Endothelial cell of hepatic sinusoid (primary cell): ENCODE results near the gene C6orf62.
"Not testable (repeated sequence)": the region's sequence is repeated elsewhere in the genome, so short reads cannot be mapped to it uniquely, and the experiment has no call there.

Experiments
- in situ Hi-C: cut with HindIII; loops from 2 replicates; pipeline ENCODE4 v1.10.0; 2017; ENCODE audit warnings: low sequenced_read_pairs

The C6orf62 gene

GRCh38 chr6:24668997-24669361 lies 50.0 kb downstream of the C6orf62 start:
- in situ Hi-C loops, result no loop called here

- in situ Hi-C loops, result not testable (repeated sequence)
Measured at GRCh38 chr6:24668066-24668996, 50.6 kb downstream of the C6orf62 start.

GRCh38 chr6:24667378-24667803 lies 51.6 kb downstream of the C6orf62 start:
- in situ Hi-C loops, result no loop called here

- in situ Hi-C loops, result no loop called here
Measured at GRCh38 chr6:24666641-24667377, 52.1 kb downstream of the C6orf62 start, which contains the start of the genes ACOT13 and TDP2. ACOT13 (plus strand) TSS chr6:24667077; CDS start chr6:24667264, 187 bp downstream. TDP2 (minus strand) TSS chr6:24666899; CDS start chr6:24666862, 37 bp downstream.

GRCh38 chr6:24666097-24666640 lies 52.8 kb downstream of the C6orf62 start:
- in situ Hi-C loops, result no loop called here

- in situ Hi-C loops, result no loop called here
Measured at GRCh38 chr6:24664046-24664987, 54.6 kb downstream of the C6orf62 start.

GRCh38 chr6:24663189-24663588 lies 55.8 kb downstream of the C6orf62 start:
- in situ Hi-C loops, result no loop called here

- in situ Hi-C loops, result no loop called here
Measured at GRCh38 chr6:24662236-24662635, 56.7 kb downstream of the C6orf62 start.

- in situ Hi-C loops, result not testable (repeated sequence)
Measured at GRCh38 chr6:24661759-24662158, 57.2 kb downstream of the C6orf62 start.

GRCh38 chr6:24660105-24660504 lies 58.8 kb downstream of the C6orf62 start:
- in situ Hi-C loops, result no loop called here

- in situ Hi-C loops, result no loop called here
Measured at GRCh38 chr6:24659561-24659960, 59.4 kb downstream of the C6orf62 start.

GRCh38 chr6:24658573-24659560 lies 60.1 kb downstream of the C6orf62 start:
- in situ Hi-C loops, result no loop called here

- in situ Hi-C loops, result no loop called here
Measured at GRCh38 chr6:24655215-24655614, 63.7 kb downstream of the C6orf62 start.
